NCI-H774 (cell line): ENCODE results near the gene CEP112.
"Not testable (repeated sequence)": the region's sequence is repeated elsewhere in the genome, so short reads cannot be mapped to it uniquely, and the experiment has no call there.

Experiments
- DNase-seq: peaks from one replicate; lab custom pipeline; 2025; lab: John Stamatoyannopoulos, UW

The CEP112 gene

GRCh38 chr17:65681763-65682162 lies 510.2 kb downstream of the CEP112 start:
- DNase-seq, result not testable (repeated sequence)

GRCh38 chr17:65679165-65679845 lies 512.6 kb downstream of the CEP112 start:
- no peak for DNase-seq

DNA sequence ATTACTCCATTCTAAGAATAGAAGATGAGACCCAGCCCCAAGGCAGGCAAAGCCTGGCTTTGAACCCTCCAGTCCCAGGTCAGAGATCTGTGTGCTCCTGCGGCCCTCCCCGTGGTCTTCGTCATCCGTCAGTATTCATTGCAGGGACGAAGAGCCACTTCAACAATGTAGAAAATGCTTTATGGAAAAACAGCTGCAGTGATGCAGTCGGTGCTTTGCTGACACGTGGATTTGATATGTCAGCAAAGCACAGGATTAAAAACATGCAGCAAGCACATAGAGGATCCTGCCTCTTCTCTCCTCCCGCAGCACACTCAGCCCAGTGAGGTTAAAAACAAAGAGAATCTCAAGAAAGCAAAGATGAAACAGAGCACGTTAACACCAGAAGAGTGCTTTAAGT lies 513.4 kb downstream of the CEP112 start:
- DNase-seq, result no peak

- DNase-seq, result no peak
Measured at GRCh38 chr17:65677932-65678331, 514.0 kb downstream of the CEP112 start.

DNA sequence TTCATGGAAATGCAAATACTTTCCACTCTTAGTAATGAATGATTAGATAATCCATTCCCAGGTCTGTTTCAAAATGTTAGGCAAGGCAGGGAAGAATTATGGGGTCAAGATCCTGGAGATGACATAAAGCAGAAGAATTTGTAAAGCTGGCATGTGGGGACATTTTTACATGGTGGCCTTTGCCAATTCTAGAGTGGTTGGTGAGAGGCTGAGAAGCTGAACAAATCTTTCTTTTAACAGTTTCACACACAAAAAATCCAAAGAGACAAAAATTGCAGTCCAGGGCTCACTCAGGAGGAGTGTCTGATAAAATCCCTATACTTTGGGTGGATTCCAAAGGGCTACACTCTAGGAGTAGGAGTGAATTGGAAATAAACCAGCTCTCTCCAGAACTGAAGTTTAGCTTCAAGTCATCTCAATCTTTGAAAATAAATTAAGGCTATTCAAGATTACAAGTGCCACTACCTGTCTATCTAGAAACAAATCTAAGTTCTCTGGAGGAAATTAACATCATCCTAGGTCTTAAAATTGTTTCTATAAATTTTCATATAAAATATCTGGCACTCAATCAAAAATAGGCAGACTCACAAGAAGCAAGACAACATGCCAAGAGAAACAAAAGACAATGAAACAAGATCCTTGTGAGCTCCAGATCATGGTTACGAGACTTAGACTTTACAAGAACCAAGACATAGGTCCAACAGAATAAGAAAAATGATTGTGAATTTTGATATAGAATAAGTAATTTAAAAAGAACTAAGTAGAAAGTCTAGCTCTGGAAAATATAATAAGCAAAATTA lies 517.5 kb downstream of the CEP112 start:
- DNase-seq, result no peak

- DNase-seq, result peak; percentile 56
Measured at GRCh38 chr17:65670667-65671371, 521.1 kb downstream of the CEP112 start.

DNA sequence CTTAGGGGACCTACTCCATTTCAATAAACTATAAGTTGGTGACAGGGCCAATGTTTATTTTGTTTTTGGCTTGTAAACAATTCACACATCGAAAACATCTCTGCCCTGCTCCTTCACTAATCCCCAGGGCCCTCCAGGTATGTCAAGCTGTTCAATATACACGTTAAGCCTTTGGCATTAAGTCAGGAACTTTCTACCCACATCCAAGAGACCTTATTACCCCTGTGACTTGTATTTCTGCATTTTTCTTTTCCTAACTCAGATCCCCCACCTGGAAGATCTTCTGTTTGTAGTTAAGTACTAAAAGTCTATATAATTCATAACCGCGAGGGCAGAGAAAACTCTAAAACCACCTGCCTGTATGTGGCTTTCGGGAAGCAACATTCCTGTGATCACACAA lies 523.7 kb downstream of the CEP112 start:
- DNase-seq, result no peak

DNA sequence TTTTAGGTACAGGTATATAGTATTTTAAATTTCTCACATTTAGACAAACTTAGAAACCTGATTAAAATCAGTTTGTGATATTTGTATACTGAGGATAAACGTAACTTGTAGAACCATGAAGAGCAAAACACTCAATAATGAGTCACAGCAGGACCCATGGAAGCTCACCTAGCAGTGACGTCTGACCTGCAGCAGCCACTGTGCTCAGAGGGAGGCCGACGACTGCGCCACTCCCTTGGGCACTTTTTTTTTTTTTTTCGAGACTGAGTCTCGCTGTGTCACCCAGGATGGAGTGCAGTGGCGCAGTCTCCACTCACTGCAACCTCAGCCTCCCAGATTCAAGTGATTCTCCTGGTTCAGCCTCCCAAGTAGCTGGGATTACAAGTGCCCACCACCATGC lies 524.3 kb downstream of the CEP112 start:
- DNase-seq, result no peak

GRCh38 chr17:65666876-65667321 lies 525.0 kb downstream of the CEP112 start:
- no peak for DNase-seq

DNA sequence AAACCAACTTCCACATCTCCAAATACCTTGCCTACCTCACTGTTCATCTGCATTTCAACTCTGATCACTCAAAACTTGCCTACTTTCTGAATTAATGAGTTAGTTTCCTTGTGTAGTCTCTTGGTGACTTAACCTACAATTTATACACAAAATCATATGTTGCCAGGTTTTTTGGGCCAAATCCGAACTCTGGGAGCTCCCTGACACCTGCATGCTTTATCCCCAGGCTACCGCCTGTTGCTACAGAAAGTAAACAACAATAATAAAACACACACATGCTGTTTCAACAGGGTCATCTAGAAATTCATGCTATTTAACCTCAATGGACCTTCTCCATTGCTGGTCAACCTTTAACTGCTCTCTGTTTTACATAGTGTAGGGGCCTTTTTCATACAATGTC lies 526.0 kb downstream of the CEP112 start:
- DNase-seq, result no peak

- no peak for DNase-seq
Measured at GRCh38 chr17:65664696-65665095, 527.2 kb downstream of the CEP112 start.

DNA sequence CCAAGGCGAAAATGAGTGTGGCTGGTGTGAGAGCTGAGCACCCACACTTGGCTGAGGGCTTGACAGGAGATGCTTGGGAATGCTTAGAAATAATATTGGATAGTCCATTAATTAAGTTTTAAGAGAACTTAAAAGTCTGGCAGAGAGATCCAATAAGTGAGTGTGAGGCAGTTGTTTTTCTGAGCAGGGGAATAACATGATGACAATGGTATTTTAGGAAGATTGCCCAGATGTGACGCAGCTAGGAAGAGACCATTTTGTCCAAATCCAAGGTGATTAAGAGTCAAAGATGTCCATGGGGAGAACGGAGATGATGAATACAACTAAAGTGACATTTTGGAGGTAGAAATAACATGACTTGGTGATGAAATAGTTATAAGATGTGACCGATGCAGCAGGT lies 527.7 kb downstream of the CEP112 start:
- no peak for DNase-seq

DNA sequence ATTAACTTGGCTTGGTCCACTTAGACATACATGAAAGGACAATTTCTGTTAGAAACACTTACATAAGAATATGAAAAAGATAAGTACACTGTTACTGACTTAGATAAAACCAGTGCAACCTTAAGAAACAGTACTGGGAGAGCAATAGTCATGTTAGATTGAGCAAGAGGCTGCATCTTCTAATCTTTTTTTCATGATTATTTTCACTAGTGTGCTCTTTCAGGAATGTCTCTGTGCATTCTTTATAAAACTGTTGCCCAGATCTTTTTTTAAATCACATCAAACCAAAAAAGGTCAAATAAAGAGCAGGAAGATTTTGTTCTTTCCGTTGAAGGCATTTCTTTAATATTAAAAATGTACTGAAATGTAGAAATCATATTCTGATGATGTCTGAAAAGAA lies 529.7 kb downstream of the CEP112 start:
- no peak for DNase-seq

- DNase-seq, result no peak
Measured at GRCh38 chr17:65660947-65661346, 531.0 kb downstream of the CEP112 start.

- no peak for DNase-seq
Measured at GRCh38 chr17:65660078-65660477, 531.9 kb downstream of the CEP112 start.

DNA sequence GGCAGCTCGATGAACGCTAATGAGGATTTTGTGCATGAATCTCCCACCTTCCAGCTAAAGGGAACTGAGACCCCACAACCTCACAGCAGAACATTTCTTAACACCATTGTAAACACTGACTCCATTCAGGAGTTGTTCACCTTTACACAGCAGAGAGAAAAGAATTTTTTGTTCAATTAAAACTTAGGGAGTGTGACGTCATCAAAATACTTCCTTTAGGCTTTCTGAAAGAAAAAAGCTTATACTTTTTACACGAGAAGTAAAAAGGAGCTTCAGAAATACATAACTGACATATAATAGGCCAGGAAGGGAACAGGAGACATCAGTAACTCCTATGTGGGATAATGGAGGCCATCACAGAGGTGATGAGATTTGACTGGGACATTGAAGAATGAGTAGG lies 532.4 kb downstream of the CEP112 start:
- no peak for DNase-seq

GRCh38 chr17:65657251-65657828 lies 534.6 kb downstream of the CEP112 start:
- no peak for DNase-seq

DNA sequence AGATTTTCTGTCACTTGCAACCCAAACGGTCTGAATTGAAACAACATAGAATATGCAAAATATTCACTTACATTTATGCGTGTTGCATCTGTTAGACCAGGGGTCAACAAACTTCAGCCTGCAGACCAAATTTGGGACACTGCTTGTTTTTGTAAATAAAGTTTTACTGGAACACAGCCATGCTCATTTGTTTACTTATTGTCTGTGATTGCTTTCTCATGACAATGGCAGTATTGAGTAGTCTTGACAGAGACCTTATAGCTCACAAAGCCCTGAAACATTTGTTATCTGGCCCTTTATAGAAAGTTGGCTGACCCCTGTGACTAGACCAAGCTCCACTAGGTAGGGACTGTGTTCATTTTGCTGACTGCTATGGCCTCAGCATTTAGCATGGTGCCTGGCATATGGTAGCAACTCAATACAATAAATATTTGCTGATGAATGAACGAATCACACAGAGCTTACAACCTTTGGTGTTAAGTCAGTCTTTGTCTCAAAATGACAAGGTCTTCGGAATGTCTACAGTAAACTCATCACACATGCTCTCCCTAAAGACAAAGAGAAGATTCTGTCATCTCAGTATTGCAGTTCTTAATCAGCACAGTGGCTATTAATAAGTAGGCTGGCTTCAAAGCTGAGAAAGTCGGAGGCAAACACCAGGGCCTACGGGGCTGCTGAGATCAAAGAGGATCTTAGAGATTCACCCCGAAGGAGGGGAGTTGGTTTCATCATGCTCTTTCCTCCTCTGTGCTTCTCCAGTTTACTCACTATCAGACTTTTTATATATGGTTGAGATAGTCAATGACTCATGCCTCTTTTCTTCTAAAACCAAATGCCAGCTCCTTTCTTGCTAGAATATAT lies 535.3 kb downstream of the CEP112 start:
- DNase-seq, result no peak

- no peak for DNase-seq
Measured at GRCh38 chr17:65655706-65656105, 536.2 kb downstream of the CEP112 start.

- DNase-seq, result no peak
Measured at GRCh38 chr17:65644545-65644944, 547.4 kb downstream of the CEP112 start.

GRCh38 chr17:65638221-65638975 lies 553.5 kb downstream of the CEP112 start:
- DNase-seq, result peak; percentile 32
